ENCODE results near the gene MAGEA2.
"Not testable (repeated sequence)": the region's sequence is repeated elsewhere in the genome, so short reads cannot be mapped to it uniquely, and the experiment has no call there.

The MAGEA2 gene

GRCh38 chrX:152753686-152754650, at the start of gene MAGEA2:
Gene MAGEA2 (minus strand): TSS chrX:152753842. CDS start chrX:152751363, 2,479 bp downstream.
- not testable (repeated sequence) for DNase-seq (ENCODE audit: low read depth)

- DNase-seq (ENCODE audit: low read depth): no peak
Measured at GRCh38 chrX:152798945-152799344, 45.3 kb upstream of the MAGEA2 start.

GRCh38 chrX:152787062-152787461, 33.4 kb upstream of the MAGEA2 start:
- DNase-seq (ENCODE audit: low read depth): not testable (repeated sequence)

GRCh38 chrX:152769549-152770289, 16.1 kb upstream of the MAGEA2 start, which contains the start of gene MAGEA6:
Gene MAGEA6 (minus strand): TSS chrX:152769689. CDS start chrX:152767650, 2,039 bp downstream.
- not testable (repeated sequence) for DNase-seq (ENCODE audit: low read depth)

- not testable (repeated sequence) for DNase-seq (ENCODE audit: low read depth)
Measured at GRCh38 chrX:152766562-152766961, 12.9 kb upstream of the MAGEA2 start.

- not testable (repeated sequence) for DNase-seq (ENCODE audit: low read depth)
Measured at GRCh38 chrX:152761582-152761981, 7.9 kb upstream of the MAGEA2 start.

- not testable (repeated sequence) for DNase-seq (ENCODE audit: low read depth)
Measured at GRCh38 chrX:152759544-152759943, 5.9 kb upstream of the MAGEA2 start.

GRCh38 chrX:152758918-152759317, 5.3 kb upstream of the MAGEA2 start, which contains the start of gene CSAG3:
Gene CSAG3 (plus strand): TSS chrX:152759218.
- DNase-seq (ENCODE audit: low read depth): not testable (repeated sequence)

GRCh38 chrX:152754871-152755270, 1.2 kb upstream of the MAGEA2 start:
- DNase-seq (ENCODE audit: low read depth): not testable (repeated sequence)

- no peak for DNase-seq (ENCODE audit: low read depth)
Measured at GRCh38 chrX:152738560-152738959, 15.1 kb downstream of the MAGEA2 start.

GRCh38 chrX:152736528-152736927, 17.1 kb downstream of the MAGEA2 start:
- not testable (repeated sequence) for DNase-seq (ENCODE audit: low read depth)

- DNase-seq (ENCODE audit: low read depth): no peak
Measured at GRCh38 chrX:152735860-152736511, 17.7 kb downstream of the MAGEA2 start.

- DNase-seq (ENCODE audit: low read depth): no peak
Measured at GRCh38 chrX:152735101-152735500, 18.5 kb downstream of the MAGEA2 start.

- DNase-seq (ENCODE audit: low read depth): not testable (repeated sequence)
Measured at GRCh38 chrX:152734143-152734858, 19.3 kb downstream of the MAGEA2 start.

GRCh38 chrX:152733261-152733975, 20.2 kb downstream of the MAGEA2 start, which contains the start of the genes CSAG1 and MAGEA12:
Gene CSAG1 (minus strand): TSS chrX:152733721. CDS start chrX:152732460, 1,261 bp downstream.
Gene MAGEA12 (plus strand): TSS chrX:152733757. CDS start chrX:152736162, 2,405 bp downstream.
- no peak for DNase-seq (ENCODE audit: low read depth)

- no peak for DNase-seq (ENCODE audit: low read depth)
Measured at GRCh38 chrX:152725409-152725808, 28.2 kb downstream of the MAGEA2 start.

GRCh38 chrX:152713815-152714787, 39.5 kb downstream of the MAGEA2 start, which contains the start of gene MAGEA2B:
Gene MAGEA2B (plus strand): TSS chrX:152714628. CDS start chrX:152717107, 2,479 bp downstream.
- DNase-seq (ENCODE audit: low read depth): not testable (repeated sequence)

GRCh38 chrX:152713195-152713594, 40.4 kb downstream of the MAGEA2 start:
- DNase-seq (ENCODE audit: low read depth): not testable (repeated sequence)

GRCh38 chrX:152709173-152709572, 44.5 kb downstream of the MAGEA2 start, which contains the start of gene CSAG2:
Gene CSAG2 (minus strand): TSS chrX:152709273. CDS start chrX:152709112, 161 bp downstream.
- DNase-seq (ENCODE audit: low read depth): not testable (repeated sequence)

All from fibroblast of gingiva (primary cell).